Esophagus squamous epithelium (tissue), 4 donors: ENCODE results near the gene ASIC2.

Source experiments
- POLR2A ChIP-seq, 4 donors: fragments of 450-650 bp; IDR thresholded peaks; one replicate each; pipeline ENCODE4 v1.6.1; 2017; ENCODE audit warnings: antibody characterized with exemption in 4 of 4, mild to moderate bottlenecking in 4 of 4, moderate library complexity in 3 of 4
- TF ChIP-seq, protein P1 (sequence below), 6 experiments: fragments of 450-650 bp in 4 of 6; fragments of 200-600 bp in 2 of 6; sonication (generic) in 2 of 6; IDR thresholded peaks; one replicate each; pipeline ENCODE4 v1.5.1; 2016 to 2019; ENCODE audit warnings: antibody characterized with exemption in 6 of 6, mild to moderate bottlenecking in 4 of 6, moderate library complexity in 4 of 6

GRCh38 chr17:33076979-33077378 is 216.1 kb downstream of the ASIC2 start:
- TF ChIP-seq, protein P1, sequence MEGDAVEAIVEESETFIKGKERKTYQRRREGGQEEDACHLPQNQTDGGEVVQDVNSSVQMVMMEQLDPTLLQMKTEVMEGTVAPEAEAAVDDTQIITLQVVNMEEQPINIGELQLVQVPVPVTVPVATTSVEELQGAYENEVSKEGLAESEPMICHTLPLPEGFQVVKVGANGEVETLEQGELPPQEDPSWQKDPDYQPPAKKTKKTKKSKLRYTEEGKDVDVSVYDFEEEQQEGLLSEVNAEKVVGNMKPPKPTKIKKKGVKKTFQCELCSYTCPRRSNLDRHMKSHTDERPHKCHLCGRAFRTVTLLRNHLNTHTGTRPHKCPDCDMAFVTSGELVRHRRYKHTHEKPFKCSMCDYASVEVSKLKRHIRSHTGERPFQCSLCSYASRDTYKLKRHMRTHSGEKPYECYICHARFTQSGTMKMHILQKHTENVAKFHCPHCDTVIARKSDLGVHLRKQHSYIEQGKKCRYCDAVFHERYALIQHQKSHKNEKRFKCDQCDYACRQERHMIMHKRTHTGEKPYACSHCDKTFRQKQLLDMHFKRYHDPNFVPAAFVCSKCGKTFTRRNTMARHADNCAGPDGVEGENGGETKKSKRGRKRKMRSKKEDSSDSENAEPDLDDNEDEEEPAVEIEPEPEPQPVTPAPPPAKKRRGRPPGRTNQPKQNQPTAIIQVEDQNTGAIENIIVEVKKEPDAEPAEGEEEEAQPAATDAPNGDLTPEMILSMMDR (IDR thresholded peaks at IDR 0.05) = no peak
- TF ChIP-seq POLR2A (IDR thresholded peaks at IDR 0.05) = no peak
